Kasumi-1 (cell line): Measurements from ENCODE around the gene INPP5A.

ENCODE experiments used
- DNase-seq, 2 experiments: peaks; one replicate each; lab custom pipeline; 2025; lab: John Stamatoyannopoulos, UW

The INPP5A gene

DNA sequence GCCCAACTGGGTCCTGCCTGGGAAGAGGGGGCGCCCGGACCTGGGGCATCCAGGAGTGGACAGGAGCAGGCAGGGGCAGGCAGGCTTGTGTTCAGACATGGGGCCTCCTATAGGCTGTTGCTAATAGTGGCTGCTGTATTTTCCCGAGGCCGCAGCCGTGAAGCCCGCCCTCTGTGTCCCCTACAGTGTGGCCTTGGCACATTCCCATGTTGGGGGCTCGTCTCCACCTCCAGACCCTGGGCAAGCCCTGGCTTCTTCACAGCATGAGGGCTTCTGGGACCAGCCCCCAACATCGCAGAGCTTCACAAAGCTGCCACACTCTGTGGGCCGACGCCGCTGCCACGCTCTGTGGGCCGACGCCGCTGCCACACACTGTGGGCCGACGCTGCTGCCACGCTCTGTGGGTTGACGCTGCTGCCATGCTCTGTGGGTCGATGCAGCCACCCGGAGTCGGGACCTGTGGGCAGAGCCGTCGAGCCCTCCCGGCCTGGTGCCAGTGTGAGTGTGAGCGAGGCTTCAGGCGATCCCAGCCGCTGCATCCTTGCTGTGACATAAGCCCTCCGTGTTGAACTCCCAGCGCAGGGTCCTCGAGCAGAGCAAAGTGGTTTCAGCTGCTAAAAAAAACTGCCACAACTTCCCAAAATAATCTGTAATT is 109.0 kb downstream of the INPP5A start:
- no peak for DNase-seq

DNA sequence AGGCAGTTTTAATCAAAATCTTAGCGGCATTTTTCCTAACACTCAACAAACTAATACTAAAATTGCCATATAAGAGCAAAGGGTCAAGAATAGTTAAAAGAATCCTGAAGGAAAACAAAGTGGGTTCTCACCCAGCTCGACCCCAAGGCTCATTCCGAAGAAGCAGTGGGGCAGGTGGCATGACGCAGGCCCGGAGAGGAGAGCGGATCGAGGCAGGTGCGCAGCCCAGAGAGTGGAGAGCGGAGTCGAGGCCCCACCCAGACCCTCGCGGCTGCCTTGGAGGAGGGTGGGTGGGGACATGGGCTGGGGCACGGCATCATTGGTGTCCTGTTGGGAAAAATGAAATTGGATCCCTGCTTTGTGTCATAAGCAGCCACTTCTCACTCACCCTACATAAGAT is 109.8 kb downstream of the INPP5A start:
- DNase-seq: no peak

GRCh38 chr10:132648072-132648850 is 110.7 kb downstream of the INPP5A start:
- no peak for DNase-seq

DNA sequence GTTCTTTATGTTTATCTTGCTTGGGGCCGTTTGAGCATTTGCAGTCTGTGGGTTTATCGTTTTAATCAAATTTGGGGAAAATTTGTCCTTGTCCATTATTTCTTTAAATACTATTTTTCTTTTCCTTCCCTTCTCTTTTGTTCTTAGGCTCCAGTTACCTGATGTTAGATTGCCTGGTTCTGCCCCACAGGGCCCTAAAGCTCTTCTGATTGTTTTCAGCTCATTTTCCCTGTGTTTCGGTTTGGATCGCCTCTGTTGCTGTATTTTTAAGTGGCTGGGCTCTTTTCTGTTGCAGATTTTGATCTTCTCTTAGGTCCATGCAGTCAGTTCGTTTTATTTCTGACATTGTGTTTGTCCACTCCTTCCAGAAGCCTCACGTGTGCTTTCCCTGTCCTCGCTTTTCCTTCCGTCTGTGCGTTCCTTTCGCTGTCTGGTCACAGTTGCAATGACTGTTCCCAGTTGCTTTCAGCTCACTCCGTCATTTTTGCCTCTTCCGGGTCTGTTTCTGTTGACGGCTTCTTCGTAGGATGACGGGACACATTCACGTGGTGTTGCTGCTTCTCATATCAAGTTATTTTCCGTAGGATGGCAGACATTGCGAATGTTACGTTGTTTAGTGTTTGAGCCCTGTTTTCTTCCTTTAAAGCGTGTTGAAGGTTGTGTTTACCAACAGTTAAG is 111.4 kb downstream of the INPP5A start:
- DNase-seq: no peak

DNA sequence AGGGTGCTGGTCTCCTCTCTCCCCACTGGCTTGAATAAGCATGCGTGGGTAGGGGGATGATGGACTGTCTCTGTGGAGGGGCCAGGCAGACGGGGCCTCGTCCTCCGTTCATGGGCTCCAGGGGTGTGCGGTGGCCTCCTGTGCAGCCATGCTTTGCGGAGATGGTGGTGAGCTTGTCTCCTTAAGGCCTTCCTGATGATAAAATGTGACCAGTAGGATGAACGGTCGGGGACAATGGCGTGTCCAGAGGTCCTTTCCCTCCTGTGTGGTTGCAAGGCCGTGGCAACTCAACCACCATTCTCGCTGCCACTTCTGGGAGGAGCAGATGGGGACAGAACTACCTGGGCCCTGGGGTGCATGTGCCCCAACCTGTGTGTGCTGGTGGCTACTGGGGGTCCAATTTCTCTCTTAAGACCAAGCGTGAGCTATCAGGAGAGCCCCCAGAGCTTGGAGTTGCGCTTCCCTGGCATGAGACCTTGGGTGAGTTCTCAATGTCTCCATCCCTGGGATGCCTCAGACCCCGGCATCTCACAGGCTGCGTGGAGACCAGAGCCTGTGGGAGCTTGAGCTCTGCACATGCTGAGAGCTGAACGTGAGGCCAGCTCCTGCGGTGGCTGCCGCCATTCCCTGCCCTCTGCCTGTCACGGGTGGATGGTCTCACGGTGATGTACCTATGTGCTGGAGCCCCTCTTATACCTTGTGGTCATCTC is 112.2 kb downstream of the INPP5A start:
- DNase-seq: no peak

DNA sequence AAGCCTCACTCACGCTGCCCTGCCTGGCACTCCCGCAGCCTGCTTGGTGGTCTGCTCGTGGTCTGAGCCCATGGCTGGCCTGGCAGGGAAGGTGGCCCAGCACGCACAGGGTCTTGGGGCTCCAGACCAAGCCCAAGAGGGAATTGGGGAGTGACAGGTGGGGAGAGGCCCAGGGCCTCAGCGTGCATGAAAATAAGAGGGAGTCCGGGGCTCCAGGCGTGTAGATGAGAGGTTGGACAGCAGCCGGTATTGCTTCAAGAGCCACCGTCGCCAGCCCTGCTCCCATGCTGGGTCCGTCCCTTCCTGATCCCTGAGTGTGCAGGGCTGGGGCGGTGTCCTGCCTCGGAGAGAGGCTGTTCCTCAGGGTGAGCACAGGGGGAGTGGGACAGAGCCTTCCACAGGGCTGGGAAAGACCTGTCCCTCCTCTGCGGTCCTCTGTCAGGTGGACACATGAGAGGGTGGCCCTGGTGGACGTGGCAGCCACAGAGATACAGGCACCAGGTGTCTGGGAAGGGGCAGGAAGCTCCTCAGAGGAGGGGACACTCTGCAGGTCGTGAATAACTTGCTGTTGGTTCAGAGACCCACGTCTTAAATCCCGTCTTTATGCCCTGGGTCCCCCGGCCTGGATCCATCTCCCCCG is 113.1 kb downstream of the INPP5A start:
- no peak for DNase-seq

- no peak for DNase-seq
Observed at GRCh38 chr10:132651511-132652029, 114.0 kb downstream of the INPP5A start.

DNA sequence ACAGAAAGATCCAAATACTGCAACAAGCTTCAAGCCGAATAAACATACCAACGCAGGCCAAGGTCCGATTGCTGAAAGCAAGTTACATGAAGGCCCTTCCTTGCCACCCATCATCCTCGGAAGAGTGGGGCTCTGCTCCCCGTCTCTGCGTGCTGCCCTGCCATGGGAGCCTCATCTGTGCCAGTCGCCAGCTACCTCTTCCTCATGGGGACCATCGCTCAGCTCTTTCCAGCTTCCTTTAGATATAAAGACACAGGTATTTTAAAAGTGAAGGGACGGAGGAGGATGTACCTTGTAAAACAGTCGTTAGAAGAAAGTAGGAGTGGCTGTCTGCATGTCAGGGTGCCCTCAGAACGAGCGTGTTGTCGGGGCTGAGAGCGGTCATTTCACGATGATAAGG is 114.9 kb downstream of the INPP5A start:
- no peak for DNase-seq

DNA sequence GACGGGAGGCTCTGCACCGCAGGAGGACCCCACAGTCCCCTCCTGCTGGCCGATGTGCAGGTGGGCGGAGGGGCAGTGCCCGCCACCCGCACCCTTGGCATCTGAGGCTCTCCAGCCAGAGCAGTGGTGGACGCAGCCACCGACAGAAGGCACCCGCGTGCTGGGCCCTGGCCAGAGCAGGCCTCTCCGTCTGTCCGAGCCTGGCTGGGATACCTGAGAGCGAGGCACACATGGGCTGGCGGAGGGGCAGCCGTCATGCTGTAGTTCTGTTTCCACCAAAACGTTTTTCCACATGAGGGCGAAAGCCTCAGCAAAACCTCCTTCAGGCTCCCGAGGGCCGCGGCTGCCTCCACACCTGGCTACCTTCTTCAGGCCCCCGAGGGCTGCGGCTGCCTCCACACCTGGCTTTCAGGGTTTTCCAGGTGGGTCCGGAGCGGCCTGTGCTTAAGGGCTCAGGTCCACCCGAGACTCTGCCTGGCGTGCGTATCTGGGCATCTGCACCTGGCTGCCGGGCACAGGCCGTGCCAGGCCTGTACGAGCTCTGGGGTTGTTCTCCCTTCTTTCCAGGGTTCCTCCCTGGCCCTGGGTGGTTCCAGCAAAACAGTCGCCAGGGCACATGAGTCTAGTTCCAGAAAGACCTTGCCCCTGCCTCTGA is 115.5 kb downstream of the INPP5A start:
- no peak for DNase-seq

DNA sequence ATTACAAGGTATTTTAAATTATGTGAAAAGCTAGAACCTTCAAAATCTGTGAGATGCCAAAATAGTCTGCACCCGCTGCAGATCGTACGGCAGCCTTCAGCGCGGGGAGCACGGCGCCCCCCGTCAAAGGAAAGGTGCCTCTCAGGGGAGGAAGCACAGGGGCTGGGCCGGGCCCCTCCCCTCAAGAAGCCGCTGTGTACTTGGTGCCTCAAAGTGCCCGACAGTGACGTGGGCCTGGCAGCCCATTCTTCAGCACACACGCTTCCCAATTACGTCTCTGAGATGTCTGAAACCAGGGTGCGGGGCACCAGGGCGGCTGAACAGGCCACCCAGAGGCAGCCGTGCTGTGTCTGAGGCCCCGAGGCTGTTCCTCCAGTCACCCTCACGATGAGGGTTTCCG is 116.1 kb downstream of the INPP5A start:
- no peak for DNase-seq

- no peak for DNase-seq
Observed at GRCh38 chr10:132654121-132654571, 116.6 kb downstream of the INPP5A start.

DNA sequence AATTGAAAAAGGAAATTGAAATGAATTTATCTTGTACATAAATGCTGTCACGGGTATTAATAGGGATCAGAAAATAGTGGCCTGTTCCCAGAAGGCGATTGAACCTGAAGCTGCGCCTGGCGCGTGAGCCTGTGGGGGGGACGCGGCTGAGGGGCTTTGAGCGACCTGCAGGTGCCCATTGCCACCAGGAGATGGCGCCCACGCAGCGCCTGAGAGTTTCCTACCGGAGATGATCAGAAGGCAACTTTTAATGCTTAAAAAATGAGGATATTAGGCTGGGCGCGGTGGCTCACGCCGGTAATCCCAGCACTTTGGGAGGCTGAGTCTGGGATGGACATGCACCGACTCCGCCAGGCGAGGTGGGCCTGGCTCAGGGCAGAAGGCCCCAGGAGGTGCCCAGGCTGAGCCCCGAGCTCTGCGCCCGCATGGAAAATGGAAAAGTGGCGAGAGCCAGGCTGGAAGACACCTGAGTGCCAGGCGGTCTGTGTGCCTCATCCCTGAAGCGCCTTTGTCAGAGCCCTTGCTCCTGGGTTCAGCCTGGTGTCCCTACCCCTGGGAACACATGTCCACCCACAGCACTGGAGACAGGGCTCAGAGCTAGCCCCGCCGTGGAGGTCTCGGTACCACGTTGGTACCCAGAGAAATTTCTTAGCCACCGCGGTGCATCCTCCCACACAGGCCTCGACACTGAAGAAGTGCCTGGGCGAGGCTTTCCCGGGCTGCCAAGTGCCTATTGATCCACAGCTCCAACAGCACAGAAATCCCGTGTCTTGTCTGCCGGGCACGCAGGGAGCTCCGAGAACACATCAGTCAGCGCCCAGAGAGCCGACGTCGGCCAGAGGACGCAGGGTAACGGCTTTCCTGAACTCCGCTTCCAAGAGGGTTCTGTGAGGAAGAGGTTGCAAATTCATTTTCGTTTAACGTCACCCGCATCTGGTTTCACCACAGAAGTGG is 117.4 kb downstream of the INPP5A start:
- peak; percentile 73 to 88 for DNase-seq

DNA sequence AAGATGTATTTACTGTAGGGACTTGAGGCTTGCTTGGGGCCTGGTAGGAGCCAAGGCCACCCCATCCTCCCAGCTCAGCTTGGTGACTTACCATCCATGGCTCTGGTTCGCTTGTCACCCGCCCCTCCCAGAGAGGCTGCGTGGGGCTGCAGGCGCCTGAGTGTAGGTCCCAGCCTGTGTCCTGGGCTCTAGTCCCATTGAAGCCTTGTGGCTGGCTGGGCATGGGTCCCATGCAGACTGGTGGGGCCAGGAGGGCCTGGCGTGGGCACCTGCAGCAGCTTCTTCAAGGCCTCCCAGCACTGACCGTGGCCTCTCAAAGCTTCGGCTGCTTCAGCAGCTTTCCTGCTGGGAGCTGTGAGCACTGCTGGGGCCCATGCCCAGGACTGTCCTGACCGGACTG is 118.1 kb downstream of the INPP5A start:
- no peak for DNase-seq

GRCh38 chr10:132656283-132657126 is 118.9 kb downstream of the INPP5A start:
- DNase-seq: no peak

GRCh38 chr10:132657127-132657706 is 119.6 kb downstream of the INPP5A start:
- no peak for DNase-seq

DNA sequence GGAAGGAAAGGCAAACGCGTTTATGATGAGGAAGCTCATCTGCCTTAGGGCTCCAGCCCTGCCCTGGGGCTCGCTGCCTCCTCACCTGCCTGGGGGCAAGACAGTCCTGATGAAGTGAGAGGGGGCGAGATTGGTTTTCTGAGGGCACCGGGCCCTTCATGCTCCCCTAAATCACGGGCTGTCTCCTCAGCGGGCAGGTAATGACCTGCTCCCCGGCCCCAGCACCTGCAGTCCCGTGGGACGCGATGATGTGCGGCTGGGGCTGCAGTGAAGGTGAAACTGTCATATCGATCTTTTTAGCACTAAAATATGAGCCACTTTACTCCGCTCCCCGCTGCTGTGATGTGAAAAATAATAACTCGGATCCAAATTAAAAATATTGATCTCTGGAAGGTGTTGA is 120.2 kb downstream of the INPP5A start:
- no peak for DNase-seq

GRCh38 chr10:132658546-132659205 is 121.1 kb downstream of the INPP5A start:
- no peak for DNase-seq
